HG03196 (cell line): ENCODE measurements around the gene ARL4C.

Experiments
- ATAC-seq: cut with Tn5 transposase; IDR thresholded peaks from one replicate; pipeline ENCODE4 v1.9.1; 2021; ENCODE audit not compliant: unreplicated experiment

Gene ARL4C, protein sequence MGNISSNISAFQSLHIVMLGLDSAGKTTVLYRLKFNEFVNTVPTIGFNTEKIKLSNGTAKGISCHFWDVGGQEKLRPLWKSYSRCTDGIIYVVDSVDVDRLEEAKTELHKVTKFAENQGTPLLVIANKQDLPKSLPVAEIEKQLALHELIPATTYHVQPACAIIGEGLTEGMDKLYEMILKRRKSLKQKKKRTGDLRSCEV

DNA sequence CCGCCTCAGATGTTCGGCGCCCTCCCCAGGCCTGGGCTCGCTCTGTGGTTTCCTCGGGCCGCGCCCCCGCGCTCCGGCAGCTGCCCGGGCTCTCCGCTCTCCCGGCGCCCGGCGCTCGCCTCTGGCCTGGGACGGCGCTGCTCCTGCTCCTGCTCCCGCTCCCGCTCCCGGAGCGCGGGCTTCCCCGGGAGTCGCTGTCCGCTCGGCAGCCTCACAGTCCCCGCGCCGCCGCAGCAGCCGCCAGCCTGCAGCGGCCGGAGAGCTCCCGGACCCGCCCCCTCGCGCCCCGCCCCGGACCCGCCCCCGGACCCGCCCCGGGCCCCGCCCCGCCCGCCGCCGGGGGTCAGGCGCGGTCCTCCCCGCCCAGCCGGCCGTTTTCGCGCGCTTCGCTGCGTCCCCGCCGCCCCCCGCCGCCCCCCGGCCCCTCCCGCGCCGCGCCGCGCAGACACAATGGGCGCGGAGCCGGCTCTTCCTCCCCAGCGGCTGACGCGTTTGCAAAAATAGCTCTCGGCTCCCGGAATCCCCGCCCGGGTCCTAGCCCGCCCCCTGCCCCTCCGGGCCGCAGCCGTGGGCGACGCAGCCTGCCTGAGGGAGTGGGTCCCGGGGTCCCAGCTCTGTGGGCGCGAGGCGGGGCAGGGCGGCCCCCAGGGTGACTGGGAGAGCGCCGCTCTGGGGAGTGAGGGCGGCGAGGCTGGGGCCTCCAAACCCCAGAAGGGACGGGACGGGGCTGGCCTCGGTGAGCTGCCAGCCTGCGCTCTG lies at the start of gene ARL4C:
Gene ARL4C (minus strand): TSS at position 247 of the 759 bp plus-strand sequence. CDS start 495 bp downstream, outside the sequence.
- peak; percentile 47 for ATAC-seq

DNA sequence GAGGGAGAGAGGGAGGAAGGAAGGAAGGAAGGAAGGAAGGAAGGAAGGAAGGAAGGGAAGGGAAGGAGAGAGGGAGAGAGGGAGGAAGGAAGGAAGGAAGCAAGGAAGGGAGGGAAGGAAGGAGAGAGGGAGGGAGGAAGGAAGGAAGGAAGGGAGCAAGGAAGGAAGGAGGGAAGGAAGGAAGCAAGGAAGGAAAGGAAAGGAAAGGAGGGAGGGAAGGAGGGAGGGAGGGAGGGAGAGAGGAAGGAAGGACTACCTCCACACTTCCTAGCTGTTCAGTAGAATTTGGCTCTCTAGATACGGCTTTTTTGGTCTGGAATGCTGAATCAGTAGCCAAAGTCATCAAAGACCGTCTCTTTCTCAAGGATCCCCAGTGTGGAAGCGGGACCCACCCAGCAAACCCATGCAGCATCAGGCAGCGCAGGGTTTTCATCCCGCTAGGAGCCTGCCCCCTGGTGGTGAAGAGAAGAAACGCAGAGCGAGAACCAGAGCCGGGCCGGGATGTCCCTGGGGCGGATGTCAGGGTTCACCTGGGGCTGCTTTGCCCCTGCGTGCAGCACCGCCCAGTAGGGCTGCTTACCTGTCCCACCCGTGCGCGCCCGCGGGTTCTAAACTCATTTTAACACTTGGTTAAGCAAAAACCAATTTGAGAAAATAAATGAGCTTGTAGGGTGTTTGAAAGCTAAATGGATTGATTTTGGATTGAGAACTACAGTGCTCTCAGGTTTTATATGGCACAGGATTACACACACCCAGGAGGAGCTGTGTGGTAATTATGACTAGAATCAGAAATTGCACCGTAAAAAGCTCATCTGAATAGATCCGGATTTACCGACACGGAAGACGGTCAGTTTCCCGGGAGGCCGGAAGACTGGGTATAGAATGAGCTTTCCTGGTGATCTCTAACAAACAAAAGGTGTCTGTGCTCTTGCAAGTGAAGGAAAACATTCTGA lies 48.1 kb upstream of the ARL4C start:
- no peak for ATAC-seq

DNA sequence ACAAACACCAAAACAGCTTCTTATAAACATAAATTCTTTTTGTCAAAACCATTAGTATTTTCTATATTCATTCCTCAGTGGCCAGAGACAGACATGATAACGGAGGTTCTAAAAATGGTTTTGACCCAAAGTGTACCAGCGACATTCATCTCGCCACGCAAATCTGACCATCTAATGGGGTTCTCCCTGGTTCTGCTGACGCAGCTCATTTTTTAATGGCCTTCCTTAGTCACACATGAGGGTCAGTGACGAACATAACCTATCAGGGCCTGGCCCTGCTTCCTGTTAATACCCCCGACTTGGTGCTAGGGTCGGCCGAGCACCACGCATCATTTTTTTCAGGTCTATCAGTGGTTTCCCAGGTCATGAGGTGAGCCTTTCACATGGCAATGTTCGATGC lies 45.9 kb upstream of the ARL4C start:
- no peak for ATAC-seq

DNA sequence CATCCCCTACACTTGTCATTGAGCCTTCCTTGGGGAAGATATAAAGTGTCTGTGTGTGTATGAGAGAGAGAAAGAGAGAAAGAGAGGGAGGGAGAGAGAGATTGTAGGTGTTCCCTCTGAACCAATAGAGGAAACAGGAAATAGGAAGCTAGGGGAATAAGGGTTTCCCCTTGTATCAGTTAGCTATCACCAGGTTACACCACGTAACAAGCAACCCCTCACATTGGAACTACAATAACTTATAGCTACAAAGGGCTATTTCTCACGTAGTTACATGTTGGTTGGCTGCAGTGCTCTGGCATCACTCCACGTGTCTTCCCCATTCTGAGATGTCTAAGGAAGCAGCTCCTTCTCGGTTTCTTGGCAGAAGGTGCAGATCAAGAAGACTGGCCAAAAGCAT lies 41.0 kb upstream of the ARL4C start:
- ATAC-seq: no peak

DNA sequence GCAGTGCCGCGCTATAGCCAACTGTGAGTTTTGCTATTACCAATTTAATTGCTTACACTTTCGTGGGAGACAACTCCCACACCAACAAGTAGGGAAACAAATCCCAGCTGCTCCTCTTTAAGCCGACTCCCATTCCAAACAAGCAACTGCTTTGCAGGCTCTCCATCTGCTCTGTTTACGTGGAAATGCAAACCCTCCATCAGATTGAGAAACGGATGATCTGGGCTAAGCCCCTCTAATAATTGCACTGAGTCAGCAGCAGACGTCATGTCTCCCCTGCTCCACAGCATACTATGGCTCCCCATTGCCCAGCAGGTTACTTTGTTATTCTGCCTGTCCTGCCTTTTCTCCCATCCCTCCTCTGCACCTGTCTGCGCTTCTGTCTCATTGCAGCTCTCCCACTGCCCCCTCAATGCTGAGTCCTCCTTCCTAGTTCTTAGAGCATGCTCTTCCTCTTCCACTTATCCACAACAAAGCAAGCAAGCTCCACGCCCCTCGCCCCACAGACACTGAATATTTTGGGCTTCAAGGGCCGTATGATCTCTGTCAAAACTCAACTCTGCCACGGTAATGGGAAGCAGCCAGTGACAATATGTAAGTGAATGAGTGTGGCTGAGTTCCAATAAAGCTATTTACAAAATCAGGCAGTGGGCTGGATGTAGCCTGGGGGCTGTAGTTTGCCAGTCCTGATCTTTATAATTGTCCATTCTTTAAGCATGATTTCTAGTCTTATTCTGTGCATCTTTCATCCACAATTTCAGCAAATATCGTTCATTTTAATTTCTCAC lies 39.5 kb upstream of the ARL4C start:
- no peak for ATAC-seq

DNA sequence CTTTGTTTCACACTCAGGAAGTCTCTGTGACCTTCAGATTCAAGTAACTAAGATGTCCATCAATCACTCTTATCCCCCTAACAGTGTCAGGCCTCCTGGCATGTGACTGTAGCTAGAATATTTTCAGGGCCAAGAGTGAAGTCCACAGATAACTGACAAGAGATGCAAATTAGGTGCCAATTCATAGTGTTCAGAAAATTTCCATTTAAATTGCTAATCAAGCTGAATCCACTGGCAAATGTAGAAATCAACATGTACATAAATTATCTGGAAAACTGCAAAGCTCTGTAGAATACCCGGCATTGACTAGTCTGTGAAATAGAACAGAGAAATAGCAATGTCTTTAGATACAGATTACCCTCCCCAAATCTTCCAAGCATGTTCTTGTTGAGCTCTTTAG lies 38.6 kb upstream of the ARL4C start:
- no peak for ATAC-seq

DNA sequence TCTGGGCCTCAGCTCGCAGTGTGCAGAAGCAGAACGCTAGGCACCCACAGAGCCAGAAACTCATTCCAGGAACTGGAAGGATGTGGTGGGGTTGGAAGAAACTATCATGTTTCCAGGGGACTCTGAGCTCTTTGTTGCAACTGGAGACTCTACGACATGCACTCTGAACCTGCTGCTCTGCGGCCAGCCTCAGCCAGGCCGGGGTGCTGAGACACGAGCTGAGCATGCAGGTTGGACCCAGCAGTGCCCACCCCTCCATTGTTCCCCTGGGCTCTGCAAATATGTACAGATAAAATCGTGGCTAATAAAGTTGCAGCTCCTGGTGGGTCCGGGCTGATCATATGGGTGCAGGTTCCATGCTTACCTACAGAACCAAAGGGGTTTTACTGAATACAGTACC lies 37.6 kb upstream of the ARL4C start:
- ATAC-seq: no peak

DNA sequence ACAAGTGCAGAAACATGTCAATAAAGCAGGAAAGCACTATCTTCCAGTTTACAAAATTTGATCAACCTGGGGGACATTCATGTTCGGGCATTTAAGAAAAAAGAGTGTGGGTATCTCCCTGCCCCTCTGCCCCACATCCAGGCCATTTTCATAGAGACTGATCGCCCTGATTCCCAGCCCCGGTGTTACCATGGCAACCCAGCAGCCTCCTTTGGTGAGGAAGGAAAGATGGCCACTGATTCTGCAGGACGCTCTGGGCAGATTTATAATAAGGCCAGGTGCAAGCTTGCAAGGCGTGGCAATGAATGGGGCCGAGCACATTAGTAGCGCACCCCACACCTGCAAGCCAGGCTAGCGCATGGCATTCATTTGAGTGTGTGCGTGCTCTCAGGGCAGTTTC lies 36.7 kb upstream of the ARL4C start:
- ATAC-seq: no peak

DNA sequence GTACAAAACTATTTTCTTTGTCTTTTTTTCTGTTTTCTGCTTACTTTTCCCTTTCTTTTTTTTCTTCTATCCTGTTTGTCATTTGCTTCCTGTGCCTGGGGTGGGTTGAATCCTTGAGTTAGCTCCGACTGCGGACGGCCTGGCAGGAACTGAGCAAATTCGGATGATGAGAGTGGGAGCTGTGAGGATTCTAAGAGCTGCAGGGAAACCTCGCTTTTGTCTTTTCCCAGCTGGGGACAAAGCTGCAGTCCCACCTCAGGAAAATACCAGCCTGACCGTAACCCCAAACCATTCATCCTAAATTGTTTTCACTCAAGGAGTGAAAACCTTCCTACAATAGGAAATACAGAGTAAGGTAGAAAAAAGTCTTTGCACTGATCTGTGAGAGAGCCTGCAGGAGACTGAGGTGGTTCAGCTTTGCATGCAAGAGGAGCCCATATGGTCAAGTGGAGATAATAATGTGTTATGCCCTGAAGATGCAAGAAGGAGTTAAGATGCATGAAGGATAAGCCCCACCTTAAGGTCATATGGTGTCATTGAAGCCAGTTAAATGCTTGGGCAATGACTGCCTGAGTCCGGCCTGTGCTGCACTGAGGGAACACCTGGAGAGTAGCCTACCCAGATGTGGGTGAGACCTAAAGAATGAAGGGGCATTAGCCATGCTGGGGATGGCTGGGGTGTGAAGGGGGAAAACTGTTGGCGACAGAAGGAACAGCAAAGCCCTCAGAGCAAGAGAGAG lies 31.7 kb upstream of the ARL4C start:
- ATAC-seq: no peak

DNA sequence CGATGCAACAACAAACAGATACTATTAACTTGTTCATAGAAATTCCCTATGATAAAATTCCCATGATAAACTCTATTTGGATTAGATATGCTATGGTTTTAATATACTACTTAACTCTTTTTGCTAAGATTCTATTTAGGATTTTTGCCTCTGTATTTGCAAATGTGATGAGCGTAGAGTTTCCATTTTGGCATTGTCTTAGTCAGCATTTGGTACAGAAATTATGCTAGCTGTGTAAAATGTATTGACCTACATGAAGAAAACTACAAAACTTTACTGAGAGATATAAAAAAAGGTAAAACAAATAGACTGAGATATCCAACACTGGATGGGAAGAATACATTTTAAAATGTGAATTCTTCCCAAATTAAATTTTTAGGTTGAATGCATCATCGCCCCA lies 29.8 kb upstream of the ARL4C start:
- no peak for ATAC-seq

DNA sequence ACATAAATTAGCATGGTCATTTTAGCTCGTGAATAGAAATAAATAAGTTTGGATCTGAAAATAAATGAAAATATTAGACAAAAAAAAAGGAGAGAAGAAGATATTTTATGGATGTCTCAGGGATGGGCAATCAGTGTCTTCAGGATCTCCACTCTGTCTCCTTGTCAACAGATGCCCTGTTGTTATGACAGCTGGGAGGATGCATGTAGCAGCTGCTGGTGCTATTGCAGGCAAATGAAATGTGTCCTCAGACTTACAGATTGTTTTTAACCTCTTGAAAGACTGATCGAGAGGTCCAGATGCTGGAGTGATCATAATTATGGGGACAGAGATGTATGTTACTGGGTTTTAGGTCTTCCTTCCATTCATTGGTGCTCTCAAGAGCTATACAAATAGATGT lies 24.7 kb upstream of the ARL4C start:
- ATAC-seq: no peak

DNA sequence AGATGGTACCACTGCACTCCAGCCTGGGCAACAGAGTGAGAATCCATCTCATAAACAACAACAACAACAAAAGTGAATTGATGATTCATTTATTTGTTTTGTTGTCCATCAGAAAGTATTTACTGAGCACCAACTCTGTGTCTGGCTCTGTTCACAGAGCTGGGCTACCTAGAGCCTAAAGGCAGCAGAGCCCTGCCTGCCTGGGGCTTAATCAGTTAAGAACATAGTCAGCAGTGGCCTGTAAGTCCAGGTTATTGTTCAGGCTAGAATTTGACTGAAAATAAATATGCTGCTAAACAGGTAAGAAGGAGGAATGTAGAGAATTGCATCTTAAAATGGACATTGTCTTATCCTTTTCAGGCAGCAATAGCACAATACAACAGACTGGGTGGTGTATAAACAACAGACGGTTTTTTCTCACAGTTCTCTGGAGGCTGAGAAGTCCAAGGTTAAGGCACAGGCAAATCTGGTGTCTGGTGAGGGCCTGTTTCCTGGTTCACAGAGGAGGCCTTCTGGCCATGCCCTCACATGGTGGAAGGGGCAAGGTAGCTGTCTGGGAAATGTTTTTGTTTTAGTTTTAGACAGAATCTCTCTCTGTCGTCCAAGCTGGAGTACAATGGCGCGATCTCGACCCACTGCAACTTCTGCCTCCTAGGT lies 22.2 kb upstream of the ARL4C start:
- ATAC-seq: no peak

DNA sequence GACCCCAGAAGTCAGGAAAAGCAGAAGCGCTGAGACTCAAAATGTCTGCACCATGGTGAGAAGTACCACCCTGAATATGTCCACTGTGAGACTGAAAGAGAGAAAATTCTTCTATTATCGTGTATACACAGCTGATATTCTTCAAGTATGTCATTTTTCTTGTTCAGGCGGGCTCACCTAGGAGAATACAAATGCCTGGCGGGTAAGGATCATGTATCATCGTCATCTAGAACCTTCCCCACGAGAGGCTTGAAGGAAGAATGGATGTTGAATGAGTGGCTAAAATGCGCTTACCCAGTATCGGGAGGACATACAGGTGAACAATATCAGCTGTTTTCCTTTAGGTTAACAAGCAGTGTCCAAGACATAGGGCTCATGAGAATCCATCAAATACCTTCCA lies 21.1 kb upstream of the ARL4C start:
- no peak for ATAC-seq

DNA sequence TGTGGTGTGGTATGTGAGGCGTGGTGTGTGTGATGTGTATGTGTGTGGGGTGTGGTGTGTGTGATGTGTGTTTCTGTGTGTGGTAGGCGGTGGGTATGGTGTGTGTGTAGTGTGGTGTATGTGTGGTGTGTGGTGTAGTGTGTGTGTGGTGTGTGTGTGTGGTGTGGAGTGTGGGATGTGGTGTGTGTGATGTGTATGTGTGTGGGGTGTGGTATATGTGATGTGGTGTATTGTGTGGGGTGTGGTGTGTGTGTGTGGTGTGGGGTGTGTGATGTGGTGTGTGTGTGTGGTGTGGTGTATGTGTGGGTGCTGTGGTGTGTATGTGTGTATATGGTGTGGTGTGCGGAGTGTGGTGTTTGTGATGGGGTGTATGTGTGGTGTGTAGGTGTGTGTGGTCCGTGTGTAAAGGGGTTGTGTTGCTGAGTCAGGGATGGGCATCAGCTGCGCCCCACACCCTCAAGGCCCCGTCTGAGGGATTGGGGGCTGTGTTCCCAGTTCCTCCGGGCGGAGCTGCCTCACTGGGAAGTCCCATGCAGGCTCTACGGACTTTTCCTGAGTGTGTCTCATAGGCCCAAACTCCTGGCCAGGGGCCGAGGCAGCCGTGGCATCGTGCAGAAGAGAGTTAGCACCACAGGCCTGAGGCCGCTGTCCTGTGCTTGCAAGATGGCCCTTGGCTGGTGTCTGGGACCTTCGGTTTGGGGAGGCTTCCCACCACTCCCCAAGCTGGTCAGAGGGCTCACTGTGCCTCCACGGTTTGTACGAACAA lies 18.2 kb upstream of the ARL4C start:
- ATAC-seq: no peak

DNA sequence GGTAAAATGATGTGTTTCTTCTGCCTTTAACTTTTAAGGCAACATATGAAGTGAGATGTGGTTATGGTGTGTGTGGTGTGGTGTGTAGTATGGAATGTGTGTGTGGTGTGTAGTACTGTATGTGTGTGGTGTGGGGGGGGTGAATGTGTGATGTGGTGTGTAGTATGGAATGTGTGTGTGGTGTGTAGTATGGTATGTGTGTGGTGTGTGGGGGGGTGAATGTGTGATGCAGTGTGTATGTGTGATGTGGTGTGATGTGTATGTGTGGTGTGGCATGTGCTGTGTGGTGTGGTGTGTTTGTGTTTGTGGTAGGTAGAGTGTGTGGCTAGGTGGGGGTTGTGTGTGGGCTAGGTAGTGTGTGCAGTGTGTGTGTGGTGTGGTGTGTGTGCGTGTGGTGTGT lies 17.2 kb upstream of the ARL4C start:
- ATAC-seq: no peak

DNA sequence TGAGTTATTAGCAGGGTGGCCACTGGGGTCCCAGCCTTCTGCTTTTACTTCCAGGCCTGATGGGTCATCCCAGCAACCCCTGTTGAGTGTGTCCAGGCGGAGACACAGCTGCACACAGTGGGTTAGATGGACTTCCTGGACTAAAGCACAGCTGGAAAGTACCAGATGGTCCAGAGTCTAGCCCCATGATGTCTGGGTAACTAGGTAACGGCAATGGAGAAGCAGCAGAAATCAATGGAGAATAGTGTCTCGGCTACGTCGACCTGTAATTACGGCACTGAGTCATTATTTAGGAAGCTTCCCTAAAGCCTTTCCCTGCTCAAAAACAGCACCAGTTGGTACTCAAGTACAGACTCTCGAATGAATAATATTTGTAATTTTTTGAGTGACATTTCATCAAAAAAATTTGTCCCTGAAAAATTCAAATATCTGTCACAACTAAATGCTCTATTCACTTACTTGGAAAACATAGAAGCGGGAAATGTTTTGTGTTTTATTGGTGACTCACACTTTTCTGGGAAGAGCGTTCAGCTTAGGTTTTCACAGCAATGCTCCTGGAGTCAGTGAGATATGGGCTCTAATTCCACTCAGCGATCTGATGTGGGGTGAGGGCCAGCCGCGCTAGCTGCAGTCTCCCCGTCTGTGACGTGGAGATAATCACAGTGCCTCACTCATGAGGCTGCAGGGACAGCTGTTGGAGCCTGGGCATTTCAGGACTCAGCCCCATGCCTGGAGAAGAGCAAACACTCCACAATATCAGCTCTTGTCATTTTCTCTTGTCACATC lies 16.2 kb upstream of the ARL4C start:
- no peak for ATAC-seq

DNA sequence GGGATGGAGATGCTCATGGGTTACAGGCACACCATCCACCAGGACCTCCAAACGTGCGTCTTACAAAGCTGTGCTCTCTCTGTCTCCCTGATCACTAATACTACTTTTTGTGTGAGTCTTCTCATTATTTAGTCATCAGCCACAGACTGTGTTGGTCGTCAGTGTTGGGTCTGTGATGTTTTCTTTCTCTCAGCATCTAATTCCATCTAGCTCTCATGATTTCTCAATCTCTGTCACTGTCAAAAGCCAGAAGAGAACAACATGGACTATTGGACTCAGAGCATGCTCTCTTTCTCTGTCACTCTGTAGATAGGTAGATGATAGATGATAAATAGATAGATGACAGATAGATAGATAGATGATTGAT lies 6.0 kb upstream of the ARL4C start:
- no peak for ATAC-seq

DNA sequence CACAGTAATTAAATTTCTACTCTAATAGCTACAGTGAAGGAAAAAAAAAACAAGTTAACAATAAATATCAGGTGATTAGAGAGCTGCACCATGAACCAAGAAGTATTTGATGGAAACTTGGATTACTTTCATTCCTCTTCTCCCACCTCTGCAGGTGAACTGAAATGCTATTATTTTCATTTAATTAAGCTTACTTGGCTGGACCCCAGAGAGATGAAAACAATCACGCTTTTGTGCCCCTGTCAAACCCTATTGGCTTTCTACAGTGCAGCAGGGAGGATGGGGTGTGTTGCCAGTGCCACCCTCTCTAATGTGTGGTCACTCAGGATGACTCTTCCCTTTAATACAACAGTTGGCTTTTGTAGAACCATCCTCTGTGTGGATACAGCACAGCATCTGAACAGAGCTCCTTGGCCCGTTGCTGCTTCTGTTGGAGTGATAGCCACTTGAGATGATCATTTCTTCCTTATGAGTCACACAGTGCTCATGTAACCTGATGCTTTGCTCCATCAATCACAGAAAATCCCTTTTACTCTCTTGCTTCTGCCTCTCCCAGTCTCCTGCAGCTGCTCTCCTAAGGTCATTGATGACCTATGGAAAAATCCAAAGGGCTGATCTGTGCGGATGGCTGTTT lies 5.5 kb upstream of the ARL4C start:
- ATAC-seq: no peak
